GM19372 (cell line): Measurements from ENCODE around the gene ARG1.
A peak's percentile ranks its signal among the peaks of the same experiment; 100 is the strongest.
"Not testable (repeated sequence)": the region's sequence is repeated elsewhere in the genome, so short reads cannot be mapped to it uniquely, and the experiment has no call there.

Experiments
- ATAC-seq: cut with Tn5 transposase; IDR thresholded peaks from one replicate; pipeline ENCODE4 v1.9.1; 2021; ENCODE audit warnings: mild to moderate bottlenecking, low read depth, moderate library complexity; ENCODE audit not compliant: unreplicated experiment

The ARG1 gene

DNA sequence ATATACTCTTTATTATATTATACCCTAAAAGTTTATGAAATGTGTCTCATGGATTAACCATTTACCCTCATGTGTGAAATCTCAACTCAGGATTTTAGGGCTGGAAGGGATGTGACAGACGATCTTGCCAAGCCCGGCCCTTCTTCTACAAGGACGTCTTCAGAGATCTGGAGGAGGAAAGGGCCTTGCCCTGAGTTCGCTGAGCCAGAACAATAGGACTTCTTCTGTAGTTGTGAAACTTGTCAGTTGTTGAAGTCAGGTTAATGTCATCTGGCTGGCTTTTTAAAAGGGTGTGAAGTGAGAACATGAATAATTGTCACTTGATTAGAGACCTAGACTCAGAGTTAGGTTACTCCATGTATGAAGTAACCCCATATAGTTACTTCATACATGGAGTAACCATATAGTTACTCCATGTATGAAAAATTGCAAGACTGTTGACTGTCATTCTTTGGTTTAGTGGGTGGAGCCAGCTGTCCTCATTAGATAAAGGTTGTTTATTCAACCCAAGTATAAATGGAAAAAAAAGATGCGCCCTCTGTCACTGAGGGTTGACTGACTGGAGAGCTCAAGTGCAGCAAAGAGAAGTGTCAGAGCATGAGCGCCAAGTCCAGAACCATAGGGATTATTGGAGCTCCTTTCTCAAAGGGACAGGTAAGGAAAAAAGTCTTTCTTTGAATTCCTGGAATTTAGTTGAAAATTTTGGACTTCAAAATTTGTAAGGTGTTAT lies at the start of gene ARG1:
ARG1 (plus strand) TSS at position 541 of the 730 bp plus-strand sequence; CDS start at position 598, 57 bp downstream.
- ATAC-seq, result no peak

DNA sequence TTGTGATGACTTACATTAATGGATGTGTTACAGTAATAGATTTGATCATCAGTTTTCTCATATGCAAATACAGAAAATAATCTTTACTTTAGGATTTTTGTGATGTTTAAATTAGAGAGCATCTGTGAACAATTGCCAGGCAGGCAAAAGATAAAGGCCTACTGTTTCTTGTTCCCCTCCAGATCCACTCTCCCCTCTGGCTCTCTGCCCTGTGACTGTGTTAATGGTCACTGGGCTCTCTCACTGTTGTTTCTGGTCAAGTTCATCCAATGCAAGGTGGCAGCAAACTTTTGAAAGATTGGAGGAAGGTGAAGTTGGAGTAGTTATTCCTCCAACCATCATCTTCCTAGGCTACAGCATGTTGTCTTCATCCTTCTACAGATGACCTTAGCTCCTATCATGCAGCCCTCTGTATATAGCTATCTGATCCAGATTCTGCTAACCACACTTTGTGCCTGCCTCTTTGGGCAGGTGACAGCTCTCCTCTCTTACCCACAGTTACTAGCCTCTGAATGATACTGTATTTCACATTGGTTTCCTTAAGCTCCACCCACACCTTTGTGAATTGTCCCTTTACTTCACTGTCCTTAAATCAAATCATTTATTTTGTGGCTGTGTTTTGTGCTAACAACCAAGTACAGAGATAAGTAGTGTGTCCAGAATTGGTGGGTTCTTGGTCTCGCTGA lies 48.9 kb upstream of the ARG1 start:
- no peak for ATAC-seq

DNA sequence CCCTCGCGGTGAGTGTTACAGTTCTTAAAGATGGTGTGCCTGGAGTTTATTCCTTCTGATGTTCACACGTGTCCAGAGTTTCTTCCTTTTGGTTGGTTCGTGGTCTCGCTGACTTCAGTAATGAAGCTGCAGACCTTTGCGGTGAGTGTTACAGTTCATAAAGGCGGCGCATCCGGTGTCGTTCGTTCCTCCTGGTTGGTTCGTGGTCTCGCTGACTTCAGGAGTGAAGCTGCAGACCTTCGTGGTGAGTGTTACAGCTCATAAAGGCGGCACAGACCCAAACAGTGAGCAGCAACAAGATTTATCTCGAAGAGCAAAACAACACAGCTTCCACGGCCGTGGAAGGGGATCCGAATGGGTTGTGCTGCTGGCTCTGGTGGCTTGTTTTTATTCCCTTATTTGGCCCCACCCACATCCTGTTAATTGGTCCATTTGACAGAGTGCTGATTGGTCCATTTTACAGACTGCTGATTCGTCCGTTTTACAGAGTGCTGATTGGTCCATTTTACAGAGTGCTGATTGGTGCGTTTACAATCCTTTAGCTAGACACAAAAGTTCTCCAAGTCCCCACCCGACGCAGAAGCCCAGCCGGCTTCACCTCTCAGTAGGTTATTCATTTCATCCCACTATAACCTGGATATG lies 48.2 kb upstream of the ARG1 start:
- no peak for ATAC-seq

GRCh38 chr6:131530936-131531335 lies 42.1 kb upstream of the ARG1 start:
- ATAC-seq, result not testable (repeated sequence)

DNA sequence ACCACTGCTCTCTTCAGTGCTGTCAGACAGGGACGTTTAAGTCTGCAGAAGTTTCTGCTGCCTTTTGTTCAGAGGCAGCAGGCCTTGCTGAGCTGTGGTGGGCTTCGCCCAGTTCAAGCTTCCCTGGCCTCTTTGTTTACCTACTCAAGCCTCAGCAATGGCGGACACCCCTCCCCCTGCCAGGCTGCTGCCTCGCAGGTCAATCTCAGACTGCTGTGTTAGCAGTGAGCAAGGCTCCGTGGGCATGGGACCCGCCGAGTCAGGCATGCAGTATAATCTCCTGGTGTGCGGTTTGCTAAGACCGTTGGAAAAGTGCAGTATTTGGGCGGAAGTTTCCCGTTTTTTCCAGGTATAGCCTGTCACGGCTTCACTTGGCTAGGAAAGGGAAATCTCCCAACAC lies 41.3 kb upstream of the ARG1 start:
- ATAC-seq, result not testable (repeated sequence)

- ATAC-seq, result peak; percentile 72
Measured at GRCh38 chr6:131532580-131533039, 40.4 kb upstream of the ARG1 start.

DNA sequence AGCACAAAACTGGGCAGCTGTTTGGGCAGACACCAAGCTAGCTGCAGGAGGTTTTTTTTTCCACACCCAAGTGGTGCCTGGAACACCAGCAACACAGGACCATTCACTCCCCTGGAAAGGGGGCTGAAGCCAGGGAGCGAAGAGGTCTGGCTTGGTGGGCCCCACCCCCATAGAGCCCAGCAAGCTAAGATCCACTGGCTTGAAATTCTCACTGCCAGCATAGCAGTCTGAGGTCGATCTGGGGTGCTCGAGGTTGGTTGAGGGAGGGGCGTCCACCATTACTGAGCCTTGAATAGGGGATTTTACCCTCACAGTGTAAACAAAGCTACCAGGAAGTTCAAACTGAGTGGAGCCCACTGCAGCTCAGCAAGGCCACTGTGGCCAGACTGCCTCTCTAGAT lies 34.4 kb upstream of the ARG1 start:
- not testable (repeated sequence) for ATAC-seq

DNA sequence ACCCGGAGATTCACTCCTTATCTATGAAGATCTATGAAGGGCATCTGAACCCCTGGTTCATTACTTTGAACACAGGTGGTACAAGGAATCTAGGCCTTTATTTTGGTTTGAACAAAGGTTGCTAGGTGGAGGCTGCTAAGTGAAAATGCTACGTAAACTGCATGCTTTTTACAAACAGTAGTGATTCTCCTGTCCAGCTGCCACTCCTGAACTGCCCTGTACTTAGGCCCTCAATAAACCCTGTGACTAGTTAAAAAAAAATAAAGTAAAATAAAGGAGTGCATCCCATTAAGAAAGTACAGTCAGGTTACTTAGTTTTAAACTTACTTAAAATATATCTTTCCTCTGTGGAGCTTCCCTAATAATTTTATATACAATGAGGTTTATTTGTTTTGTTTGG lies 27.7 kb upstream of the ARG1 start:
- no peak for ATAC-seq

DNA sequence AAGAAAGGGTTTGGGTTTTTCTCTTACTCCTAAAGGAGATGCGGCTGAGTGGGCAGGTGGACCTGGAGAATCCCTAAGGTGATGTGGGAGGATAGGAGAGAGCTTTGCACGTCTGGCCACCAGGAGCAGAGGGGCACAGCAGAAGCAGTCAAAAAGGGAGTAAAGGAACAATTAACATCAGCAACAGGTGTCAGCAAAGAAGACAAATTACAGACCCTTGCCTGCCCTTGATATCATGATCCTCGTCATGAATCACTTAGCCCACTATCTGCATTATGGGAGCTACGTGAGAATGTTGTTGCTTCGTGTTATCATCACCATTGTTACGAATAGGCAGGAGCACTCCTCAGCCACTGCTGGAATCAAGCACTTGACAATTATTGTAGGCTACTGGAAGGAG lies 25.5 kb upstream of the ARG1 start:
- no peak for ATAC-seq

- ATAC-seq, result no peak
Measured at GRCh38 chr6:131548441-131548840, 24.6 kb upstream of the ARG1 start.

DNA sequence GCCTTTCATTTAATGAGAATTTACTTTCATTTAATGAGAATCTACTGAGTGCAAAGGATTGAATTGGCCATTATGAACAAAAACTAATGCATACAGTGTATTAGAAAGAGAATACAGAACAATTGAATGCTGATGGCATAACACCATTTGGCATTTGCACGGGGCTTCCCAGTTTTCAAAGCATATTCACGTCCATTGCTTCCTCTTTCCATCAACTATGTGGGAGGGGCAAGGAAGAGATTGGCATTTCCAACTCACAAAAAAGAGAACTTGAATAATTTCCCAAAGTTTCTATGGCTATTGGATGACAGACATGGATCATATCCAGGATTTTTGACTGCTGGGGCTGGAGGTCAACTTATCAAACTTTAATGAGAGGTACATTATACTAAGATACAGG lies 23.2 kb upstream of the ARG1 start:
- no peak for ATAC-seq

GRCh38 chr6:131551902-131552301 lies 21.1 kb upstream of the ARG1 start:
- ATAC-seq, result no peak

DNA sequence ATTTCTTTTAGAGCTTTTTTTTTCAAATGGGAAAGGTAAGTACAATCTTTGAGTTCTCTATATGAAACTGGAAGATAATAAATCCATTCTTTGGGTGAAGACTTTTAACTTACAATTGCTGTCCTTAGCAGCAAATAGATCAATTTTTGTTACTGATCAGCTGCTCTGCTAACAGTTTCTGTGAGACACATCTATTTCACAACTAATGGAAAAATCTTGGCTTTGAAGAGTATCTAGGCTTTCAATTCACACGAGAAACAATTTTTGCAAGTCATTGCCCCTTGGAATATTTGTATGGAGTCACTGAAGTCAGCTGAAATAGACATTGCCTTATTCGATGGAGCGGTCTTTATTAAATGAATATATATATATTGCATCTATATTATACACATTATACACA lies 20.5 kb upstream of the ARG1 start:
- ATAC-seq, result no peak

GRCh38 chr6:131555992-131556391 lies 17.0 kb upstream of the ARG1 start:
- ATAC-seq, result no peak

- ATAC-seq, result no peak
Measured at GRCh38 chr6:131558922-131559321, 14.1 kb upstream of the ARG1 start.

GRCh38 chr6:131561925-131562707 lies 10.9 kb upstream of the ARG1 start:
- no peak for ATAC-seq

GRCh38 chr6:131565056-131565455 lies 8.0 kb upstream of the ARG1 start:
- ATAC-seq, result no peak

GRCh38 chr6:131568726-131569125 lies 4.3 kb upstream of the ARG1 start:
- no peak for ATAC-seq

DNA sequence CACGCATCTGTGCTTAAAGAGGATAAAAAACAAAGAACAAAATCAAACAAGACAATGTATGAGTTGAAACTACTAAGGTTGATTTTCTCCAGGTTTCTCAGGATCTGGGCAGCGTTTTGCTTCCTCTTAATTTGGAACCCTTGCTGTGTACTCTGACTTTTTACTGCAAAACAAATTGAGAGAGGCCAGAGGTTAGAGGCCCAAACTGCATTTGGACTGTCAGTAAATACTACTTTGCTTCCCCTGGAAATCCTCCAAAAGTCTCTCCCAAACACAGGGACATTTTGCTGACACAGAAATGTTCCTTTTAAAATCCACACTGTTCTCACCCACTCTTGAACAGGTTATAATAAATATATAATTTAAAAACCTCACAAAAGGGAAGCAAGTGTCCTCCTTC lies 1.1 kb downstream of the ARG1 start:
- ATAC-seq, result no peak

- no peak for ATAC-seq
Measured at GRCh38 chr6:131574686-131575085, 1.7 kb downstream of the ARG1 start.
